ENCODE results near the gene METRN.
A peak's percentile ranks its signal among the peaks of the same experiment; 100 is the strongest.

Gene METRN

GRCh38 chr16:677316-678190, 37.4 kb upstream of the METRN start:
- DNase-seq (ENCODE audit: low read depth): no peak

GRCh38 chr16:678209-678857, 36.6 kb upstream of the METRN start:
- DNase-seq (ENCODE audit: low read depth): no peak

- DNase-seq (ENCODE audit: low read depth): no peak
Observed at GRCh38 chr16:678858-679813, 35.8 kb upstream of the METRN start.

GRCh38 chr16:679814-680624, 34.9 kb upstream of the METRN start, which contains the start of gene STUB1:
STUB1 (plus strand) TSS chr16:680410; CDS start chr16:680526, 116 bp downstream.
- peak; percentile 77 for DNase-seq (ENCODE audit: low read depth)

- no peak for DNase-seq (ENCODE audit: low read depth)
Observed at GRCh38 chr16:680625-680945, 34.3 kb upstream of the METRN start.

GRCh38 chr16:680967-681745, 33.8 kb upstream of the METRN start:
- DNase-seq (ENCODE audit: low read depth): no peak

- no peak for DNase-seq (ENCODE audit: low read depth)
Observed at GRCh38 chr16:681746-682427, 33.0 kb upstream of the METRN start.

GRCh38 chr16:682493-683395, 32.2 kb upstream of the METRN start:
- DNase-seq (ENCODE audit: low read depth): no peak

GRCh38 chr16:683396-684070, 31.4 kb upstream of the METRN start:
- no peak for DNase-seq (ENCODE audit: low read depth)

- DNase-seq (ENCODE audit: low read depth): peak; percentile 91
Observed at GRCh38 chr16:684071-684794, 30.7 kb upstream of the METRN start, which contains the start of gene JMJD8. JMJD8 (minus strand) TSS chr16:684334; CDS start chr16:684319, 15 bp downstream.

GRCh38 chr16:684961-685696, 29.8 kb upstream of the METRN start:
- no peak for DNase-seq (ENCODE audit: low read depth)

GRCh38 chr16:685967-686366, 29.0 kb upstream of the METRN start:
- no peak for DNase-seq (ENCODE audit: low read depth)

- no peak for DNase-seq (ENCODE audit: low read depth)
Observed at GRCh38 chr16:686459-687260, 28.3 kb upstream of the METRN start.

- no peak for DNase-seq (ENCODE audit: low read depth)
Observed at GRCh38 chr16:687499-687898, 27.4 kb upstream of the METRN start.

GRCh38 chr16:689175-689897, 25.6 kb upstream of the METRN start:
- no peak for DNase-seq (ENCODE audit: low read depth)

All from stimulated activated CD8-positive, alpha-beta memory T cell treated with anti-CD3 and anti-CD28 coated beads, Interleukin-12 subunit alpha, Interleukin-12 subunit beta, amount 100 ng/mL, for 1 hour (primary cell).